Smooth muscle cell of the coronary artery (primary cell): ENCODE results near the gene PRDX3. TPM values are rescaled to one million over a fixed set of nuclear protein-coding genes. Genes with fewer than 3 reads are reported as not detected.

Source experiments
- total RNA-seq: library from RNA; depleted of rRNA; stranded (reverse); fragments of >200 nt; gene quantifications from 2 replicates; pipeline ENCODE4 v1.2.3, GENCODE V29; 2014; ENCODE audit warnings: low replicate concordance

The PRDX3 gene
- 113 and 120 TPM in 2 replicates for total RNA-seq

GRCh38 chr10:119178372-119179119 lies at the start of gene PRDX3:
PRDX3 (minus strand) TSS chr10:119178812; CDS start chr10:119178790, 22 bp downstream.

GRCh38 chr10:119207366-119207666 lies 28.7 kb upstream of the PRDX3 start, which contains the start of gene GRK5:
GRK5 (plus strand) TSS chr10:119207571; CDS start chr10:119207918, 347 bp downstream.

GRCh38 chr10:119165171-119166117 lies 13.2 kb downstream of the PRDX3 start, which contains the start of gene SFXN4:
SFXN4 (minus strand) TSS chr10:119165714; CDS start chr10:119165647, 67 bp downstream.

Other genes with a start within 250 kb of the PRDX3 start
- gene NANOS1, start 149.1 kb downstream of the PRDX3 start, total RNA-seq, result 0.12 and 0.75 TPM in 2 replicates
- gene EIF3A, start 98.0 kb downstream of the PRDX3 start, total RNA-seq, result 74.8 and 105 TPM in 2 replicates
- gene DENND10, start 74.7 kb downstream of the PRDX3 start, total RNA-seq, result 71.8 and 107 TPM in 2 replicates
- 6.9 and 8.0 TPM in 2 replicates for gene SFXN4, start 13.1 kb downstream of the PRDX3 start, total RNA-seq
- gene GRK5, start 28.8 kb upstream of the PRDX3 start, total RNA-seq, result 15.8 and 21.1 TPM in 2 replicates